HFFc6 (cell line): ENCODE data around the gene CLSTN2. TPM values are rescaled to one million over a fixed set of nuclear protein-coding genes. Genes with fewer than 3 reads are reported as not detected.

Experiments used
- DNase-seq: peaks from one replicate; pipeline ENCODE4 v3.0.0-alpha.2; 2018
- H3K27ac Mint-ChIP-seq: 2 replicates; pipeline ENCODE4 v1.8.0; 2020; ENCODE audit warnings: mild to moderate bottlenecking, mixed read lengths
- H3K27me3 Mint-ChIP-seq: 2 replicates; pipeline ENCODE4 v1.8.0; 2021; ENCODE audit warnings: mild to moderate bottlenecking, moderate library complexity, mixed read lengths; ENCODE audit not compliant: insufficient read depth
- H3K36me3 Mint-ChIP-seq: 2 replicates; pipeline ENCODE4 v1.8.0; 2021; ENCODE audit warnings: low read depth, mixed read lengths
- H3K4me1 Mint-ChIP-seq: 2 replicates; pipeline ENCODE4 v1.8.0; 2020; ENCODE audit warnings: low read depth, mixed read lengths
- H3K4me3 Mint-ChIP-seq: 2 replicates; pipeline ENCODE4 v1.8.0; 2020; ENCODE audit warnings: mild to moderate bottlenecking, moderate library complexity, mixed read lengths
- H3K9me3 Mint-ChIP-seq: 2 replicates; pipeline ENCODE4 v1.8.0; 2020; ENCODE audit warnings: mild to moderate bottlenecking, mixed read lengths
- total RNA-seq, 6 experiments: library from RNA; stranded (reverse); fragmentation: NEBNext Ultra II Directional; extraction: Animal tissue kit (Norgen Biotek cat#: 25700); gene quantifications; 2 replicates in 1 of 6; 3 replicates in 5 of 6; pipeline ENCODE4 v1.2.3, GENCODE V29; 2021
- TF ChIP-seq, protein P1 (sequence below): fragments of 200-600 bp; sonication (generic); IDR thresholded peaks from 2 replicates; pipeline ENCODE4 v1.5.0; 2021; ENCODE audit warnings: antibody characterized with exemption, mild to moderate bottlenecking

Gene CLSTN2
- total RNA-seq, 6 experiments from 2014 or later = 0.05 TPM; not detected in 5

- Mint-ChIP-seq H3K27ac (no peak overlapping the region), H3K9me3 (peaks cover 40% of the 10 kb centered on the region), H3K4me3 (no peak overlapping the region), H3K4me1 (no peaks in the 10 kb centered on the region), H3K27me3 (peaks cover 3% of the 10 kb centered on the region; the same call in 1 of the 2 replicates), H3K36me3 (no peaks in the 10 kb centered on the region)
- TF ChIP-seq, protein P1, sequence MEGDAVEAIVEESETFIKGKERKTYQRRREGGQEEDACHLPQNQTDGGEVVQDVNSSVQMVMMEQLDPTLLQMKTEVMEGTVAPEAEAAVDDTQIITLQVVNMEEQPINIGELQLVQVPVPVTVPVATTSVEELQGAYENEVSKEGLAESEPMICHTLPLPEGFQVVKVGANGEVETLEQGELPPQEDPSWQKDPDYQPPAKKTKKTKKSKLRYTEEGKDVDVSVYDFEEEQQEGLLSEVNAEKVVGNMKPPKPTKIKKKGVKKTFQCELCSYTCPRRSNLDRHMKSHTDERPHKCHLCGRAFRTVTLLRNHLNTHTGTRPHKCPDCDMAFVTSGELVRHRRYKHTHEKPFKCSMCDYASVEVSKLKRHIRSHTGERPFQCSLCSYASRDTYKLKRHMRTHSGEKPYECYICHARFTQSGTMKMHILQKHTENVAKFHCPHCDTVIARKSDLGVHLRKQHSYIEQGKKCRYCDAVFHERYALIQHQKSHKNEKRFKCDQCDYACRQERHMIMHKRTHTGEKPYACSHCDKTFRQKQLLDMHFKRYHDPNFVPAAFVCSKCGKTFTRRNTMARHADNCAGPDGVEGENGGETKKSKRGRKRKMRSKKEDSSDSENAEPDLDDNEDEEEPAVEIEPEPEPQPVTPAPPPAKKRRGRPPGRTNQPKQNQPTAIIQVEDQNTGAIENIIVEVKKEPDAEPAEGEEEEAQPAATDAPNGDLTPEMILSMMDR = no peak
- no peak for DNase-seq
Measured at GRCh38 chr3:140552403-140552802, 617.4 kb downstream of the CLSTN2 start.

DNA sequence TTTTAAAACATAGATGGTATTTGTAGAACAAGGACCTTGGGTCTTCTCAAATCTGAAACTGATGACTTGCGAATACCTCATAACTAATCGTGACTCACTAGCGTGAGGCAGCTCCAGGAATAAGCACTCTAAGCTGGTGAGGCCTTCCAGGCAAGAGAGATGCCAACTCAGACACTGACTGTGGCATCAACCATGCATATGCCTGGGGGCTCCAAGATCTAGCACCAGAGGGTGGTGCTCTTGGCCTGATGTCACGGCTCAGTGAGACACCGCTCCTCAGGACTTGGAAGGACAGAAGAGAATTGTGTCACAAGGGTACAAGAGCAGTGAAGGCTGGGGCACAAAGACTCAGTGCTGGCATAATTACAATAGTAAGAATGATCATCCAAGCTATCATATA is 617.9 kb downstream of the CLSTN2 start:
- no peak overlapping the region for H3K27ac Mint-ChIP-seq
- no peaks in the 10 kb centered on the region for H3K36me3 Mint-ChIP-seq
- H3K4me3 Mint-ChIP-seq = no peak overlapping the region
- peaks cover 45% of the 10 kb centered on the region for H3K9me3 Mint-ChIP-seq
- H3K27me3 Mint-ChIP-seq = peaks cover 3% of the 10 kb centered on the region; the same call in 1 of the 2 replicates
- no peaks in the 10 kb centered on the region for H3K4me1 Mint-ChIP-seq
- TF ChIP-seq, protein P1 = no peak
- DNase-seq = no peak

DNA sequence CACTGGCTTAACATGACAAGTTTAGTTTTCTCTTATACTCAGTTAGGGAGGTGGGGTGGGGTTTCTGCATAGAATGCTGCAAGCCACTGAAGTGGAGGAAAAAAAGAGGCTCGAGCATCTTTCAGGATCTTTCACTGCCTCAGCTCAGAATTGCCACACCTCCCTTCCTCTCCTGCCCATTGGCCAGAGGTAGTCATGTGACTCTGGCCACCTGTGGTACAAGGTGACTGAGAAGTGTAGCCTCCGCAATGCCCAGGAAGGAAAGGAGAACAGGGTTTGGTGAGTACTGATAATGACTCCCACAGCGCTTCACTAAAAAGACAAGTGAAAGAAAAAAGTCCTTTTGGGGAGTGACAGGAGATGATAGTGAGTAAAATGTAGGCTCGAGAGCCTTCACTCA is 618.6 kb downstream of the CLSTN2 start:
- no peaks in the 10 kb centered on the region for H3K4me1 Mint-ChIP-seq
- H3K9me3 Mint-ChIP-seq = peaks cover 41% of the 10 kb centered on the region
- no peak overlapping the region for H3K27ac Mint-ChIP-seq
- H3K27me3 Mint-ChIP-seq = peaks cover 3% of the 10 kb centered on the region; the same call in 1 of the 2 replicates
- TF ChIP-seq, protein P1 = no peak
- no peak for DNase-seq
- H3K4me3 Mint-ChIP-seq = no peak overlapping the region
- H3K36me3 Mint-ChIP-seq = no peaks in the 10 kb centered on the region

GRCh38 chr3:140555666-140556065 is 620.7 kb downstream of the CLSTN2 start:
- Mint-ChIP-seq H3K36me3 (no peaks in the 10 kb centered on the region), H3K4me1 (no peaks in the 10 kb centered on the region), H3K27me3 (peaks cover 6% of the 10 kb centered on the region; the same call in 1 of the 2 replicates), H3K4me3 (no peak overlapping the region), H3K27ac (no peak overlapping the region), H3K9me3 (peaks cover 34% of the 10 kb centered on the region)
- no peak for DNase-seq
- TF ChIP-seq, protein P1 = no peak

DNA sequence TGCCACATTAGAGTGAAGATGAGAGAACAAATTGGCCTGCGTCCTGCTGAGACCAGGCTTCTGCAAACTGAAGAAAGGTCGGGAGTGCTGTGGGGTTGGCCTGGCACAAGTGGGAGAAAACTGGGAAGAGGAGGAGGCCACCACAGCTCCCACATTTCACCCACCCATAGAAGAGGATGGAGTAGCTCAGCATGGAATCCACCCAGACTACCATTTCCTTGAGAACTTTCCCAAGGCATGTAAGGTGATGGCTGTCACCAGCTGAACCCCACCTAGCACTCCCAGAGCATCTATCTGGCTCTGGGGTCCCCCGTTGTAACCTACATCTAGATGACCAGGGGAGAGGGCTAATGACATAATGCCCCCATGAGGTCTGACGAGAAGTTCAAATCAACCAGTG is 622.5 kb downstream of the CLSTN2 start:
- H3K36me3 Mint-ChIP-seq = no peaks in the 10 kb centered on the region
- TF ChIP-seq, protein P1 = no peak

GRCh38 chr3:140559546-140559945 is 624.6 kb downstream of the CLSTN2 start:
- Mint-ChIP-seq H3K27ac (no peak overlapping the region), H3K9me3 (peaks cover 50% of the 10 kb centered on the region), H3K36me3 (no peaks in the 10 kb centered on the region), H3K4me3 (no peak overlapping the region), H3K27me3 (peaks cover 6% of the 10 kb centered on the region; the same call in 1 of the 2 replicates), H3K4me1 (no peaks in the 10 kb centered on the region)
- TF ChIP-seq, protein P1 = no peak
- DNase-seq = no peak

More for the DNA sequence above, 622.5 kb downstream of the CLSTN2 start:
- peaks cover 29% of the 10 kb centered on the region for H3K9me3 Mint-ChIP-seq
- no peak overlapping the region for H3K27ac Mint-ChIP-seq
- H3K4me1 Mint-ChIP-seq = no peaks in the 10 kb centered on the region
- peaks cover 6% of the 10 kb centered on the region; the same call in 1 of the 2 replicates for H3K27me3 Mint-ChIP-seq
- H3K4me3 Mint-ChIP-seq = no peak overlapping the region
- no peak for DNase-seq
